Mesenchymal stem cell (in vitro differentiated cells and primary cell): ENCODE results near the gene IYD.

Experiments used
- DNase-seq: peaks from one replicate; pipeline ENCODE4 v3.0.0-alpha.2; 2013
- H2AFZ ChIP-seq: one replicate; pipeline ENCODE4 v1.6.1; 2013; ENCODE audit warnings: low read depth, mild to moderate bottlenecking, control low read depth, inconsistent platforms, low read length, moderate library complexity
- H2AK5ac ChIP-seq: 2 replicates; pipeline ENCODE4 v1.6.1; 2013; ENCODE audit warnings: low read length, moderate library complexity, mild to moderate bottlenecking, inconsistent platforms; ENCODE audit not compliant: severe bottlenecking
- H2BK120ac ChIP-seq: one replicate; pipeline ENCODE4 v1.6.1; 2013; ENCODE audit warnings: low read depth, mild to moderate bottlenecking, inconsistent platforms, low read length, moderate library complexity
- H2BK12ac ChIP-seq, 2 experiments: one replicate each; pipeline ENCODE4 v1.6.1; 2013; ENCODE audit warnings: inconsistent platforms in 2 of 2, low read length in 2 of 2, mild to moderate bottlenecking in 2 of 2, moderate library complexity in 2 of 2, control low read depth in 1 of 2
- H2BK15ac ChIP-seq: one replicate; pipeline ENCODE4 v1.6.1; 2013; ENCODE audit warnings: mild to moderate bottlenecking, low read depth, inconsistent platforms; ENCODE audit not compliant: poor library complexity, severe bottlenecking
- H2BK5ac ChIP-seq: 2 replicates; pipeline ENCODE4 v1.6.1; 2013; ENCODE audit warnings: low read depth, mild to moderate bottlenecking, low read length, control low read depth, inconsistent platforms; ENCODE audit not compliant: poor library complexity, severe bottlenecking
- H3K14ac ChIP-seq, 2 experiments: one replicate each; pipeline ENCODE4 v1.6.1; 2013; ENCODE audit warnings: inconsistent platforms in 2 of 2, low read length in 2 of 2, control low read depth in 1 of 2, mild to moderate bottlenecking in 1 of 2, moderate library complexity in 1 of 2
- H3K18ac ChIP-seq, 2 experiments: one replicate each; pipeline ENCODE4 v1.6.1; 2013; ENCODE audit warnings: inconsistent platforms in 2 of 2, low read length in 2 of 2, control low read depth in 1 of 2, low read depth in 1 of 2, mild to moderate bottlenecking in 1 of 2
- H3K23ac ChIP-seq, 2 experiments: one replicate each; pipeline ENCODE4 v1.6.1; 2013; ENCODE audit warnings: inconsistent platforms in 2 of 2, low read length in 2 of 2, mild to moderate bottlenecking in 2 of 2, moderate library complexity in 2 of 2, control low read depth in 1 of 2
- H3K27ac ChIP-seq: 2 replicates; pipeline ENCODE4 v1.5.1; 2013; ENCODE audit warnings: mild to moderate bottlenecking, moderate library complexity, low read length, control low read depth, inconsistent platforms; ENCODE audit not compliant: poor library complexity, severe bottlenecking
- H3K27me3 ChIP-seq, 2 experiments: 2 replicates each; pipeline versions ENCODE4 v1.6.1 to v1.7.0; 2013; ENCODE audit warnings: low read length in 2 of 2, mild to moderate bottlenecking in 2 of 2, moderate library complexity in 2 of 2, control low read depth in 1 of 2, inconsistent platforms in 1 of 2; ENCODE audit not compliant: control insufficient read depth in 1 of 2, insufficient read depth in 1 of 2
- H3K36me3 ChIP-seq, 2 experiments: 2 replicates each; pipeline versions ENCODE4 v1.6.1 to v1.7.0; 2013; ENCODE audit warnings: low read length in 2 of 2, control low read depth in 1 of 2, inconsistent platforms in 1 of 2, low read depth in 1 of 2, mild to moderate bottlenecking in 1 of 2; ENCODE audit not compliant: insufficient read depth in 2 of 2, control insufficient read depth in 1 of 2
- H3K4ac ChIP-seq, 2 experiments: one replicate each; pipeline ENCODE4 v1.6.1; 2013; ENCODE audit warnings: inconsistent platforms in 2 of 2, low read length in 2 of 2, mild to moderate bottlenecking in 2 of 2, moderate library complexity in 2 of 2, control low read depth in 1 of 2, low read depth in 1 of 2
- H3K4me1 ChIP-seq: 2 replicates; pipeline ENCODE4 v1.6.1; 2013; ENCODE audit warnings: low read depth, low read length, control low read depth; ENCODE audit not compliant: control insufficient read depth, insufficient read depth
- H3K4me2 ChIP-seq: 2 replicates; pipeline ENCODE4 v1.6.1; 2013; ENCODE audit warnings: low read length, mild to moderate bottlenecking, inconsistent platforms; ENCODE audit not compliant: poor library complexity, severe bottlenecking
- H3K4me3 ChIP-seq, 2 experiments: 2 replicates each; pipeline versions ENCODE4 v1.5.1 to v1.7.0; 2013; ENCODE audit warnings: low read length in 2 of 2, mild to moderate bottlenecking in 2 of 2, control low read depth in 1 of 2, low read depth in 1 of 2; ENCODE audit not compliant: insufficient read depth in 1 of 2
- H3K79me1 ChIP-seq: replicated peaks from 2 replicates; pipeline ENCODE4 v1.6.1; 2013; ENCODE audit warnings: mild to moderate bottlenecking, control low read depth, low read length, inconsistent platforms; ENCODE audit not compliant: poor library complexity, severe bottlenecking
- H3K9ac ChIP-seq: 2 replicates; pipeline ENCODE4 v1.7.0; 2013; ENCODE audit warnings: mild to moderate bottlenecking, low read length, moderate library complexity
- H3K9me3 ChIP-seq: 2 replicates; pipeline ENCODE4 v1.7.0; 2013; ENCODE audit warnings: mild to moderate bottlenecking, low read length; ENCODE audit not compliant: control insufficient read depth
- H4K8ac ChIP-seq: one replicate; pipeline ENCODE4 v1.6.1; 2013; ENCODE audit warnings: inconsistent platforms, mild to moderate bottlenecking, low read length, moderate library complexity
- H4K91ac ChIP-seq: one replicate; pipeline ENCODE4 v1.6.1; 2013; ENCODE audit warnings: mild to moderate bottlenecking, low read length, inconsistent platforms
- WGBS: methylation state at CpG from one replicate; pipeline ENCODE4 v1.1.7; 2013; ENCODE audit warnings: mixed read lengths; 5-methylcytosine and 5-hydroxymethylcytosine counted together

The IYD gene

GRCh38 chr6:150334790-150335783 lies 33.7 kb upstream of the IYD start:
- H3K18ac ChIP-seq, result no peak overlapping the region
- WGBS, result 64% methylated on average over 5 of the region's 7 CpGs
- H2BK120ac ChIP-seq, result no peak overlapping the region
- no peak overlapping the region for H3K4me2 ChIP-seq
- no peak overlapping the region for H2AK5ac ChIP-seq
- DNase-seq, result peak; percentile 67
- no peak overlapping the region for H2BK5ac ChIP-seq
- no peaks in the 10 kb centered on the region for H3K9me3 ChIP-seq
- H3K36me3 ChIP-seq, result no peaks in the 10 kb centered on the region
- H3K4me1 ChIP-seq, result no peaks in the 10 kb centered on the region
- H3K23ac ChIP-seq, result no peak overlapping the region
- no peak overlapping the region for H4K8ac ChIP-seq
- H3K27ac ChIP-seq, result no peak overlapping the region
- no peak overlapping the region for H2AFZ ChIP-seq
- no peak overlapping the region for H3K9ac ChIP-seq
- no peak overlapping the region for H3K4me3 ChIP-seq
- H3K4ac ChIP-seq, result no peak overlapping the region
- H3K14ac ChIP-seq, result no peak overlapping the region
- H2BK15ac ChIP-seq, result no peak overlapping the region
- no peak overlapping the region for H4K91ac ChIP-seq
- H3K79me1 ChIP-seq, result no peaks in the 10 kb centered on the region
- no peak overlapping the region for H2BK12ac ChIP-seq
- H3K27me3 ChIP-seq, result peaks cover 9 to 25% of the 10 kb centered on the region in 2 experiments

GRCh38 chr6:150336299-150336698 lies 32.5 kb upstream of the IYD start:
- Histone ChIP-seq H3K4me1 (no peaks in the 10 kb centered on the region), H2AFZ (peak overlapping the region; percentile 10), H3K27me3 (peaks cover 8 to 15% of the 10 kb centered on the region in 2 experiments), H3K18ac (no peak overlapping the region), H2BK12ac (no peak overlapping the region), H3K9me3 (no peaks in the 10 kb centered on the region), H3K23ac (no peak overlapping the region), H3K4me3 (no peak overlapping the region), H2AK5ac (no peak overlapping the region), H4K91ac (no peak overlapping the region), H2BK5ac (no peak overlapping the region), H3K79me1 (no peaks in the 10 kb centered on the region), H2BK120ac (no peak overlapping the region), H3K9ac (no peak overlapping the region), H2BK15ac (no peak overlapping the region), H3K4ac (no peak overlapping the region), H3K4me2 (no peak overlapping the region), H4K8ac (no peak overlapping the region), H3K27ac (no peak overlapping the region), H3K14ac (no peak overlapping the region), H3K36me3 (no peaks in the 10 kb centered on the region)
- 24% methylated on average over 3 of the region's 4 CpGs for WGBS
- DNase-seq, result no peak

GRCh38 chr6:150336708-150337107 lies 32.1 kb upstream of the IYD start:
- no peak overlapping the region for H3K9ac ChIP-seq
- H3K23ac ChIP-seq, result no peak overlapping the region
- H2BK5ac ChIP-seq, result no peak overlapping the region
- 100% methylated on average over 1 of the region's 2 CpGs for WGBS
- no peak overlapping the region for H3K4me2 ChIP-seq
- no peaks in the 10 kb centered on the region for H3K79me1 ChIP-seq
- no peak overlapping the region for H2BK12ac ChIP-seq
- no peak overlapping the region for H2AK5ac ChIP-seq
- H3K4me1 ChIP-seq, result no peaks in the 10 kb centered on the region
- no peak overlapping the region for H2BK15ac ChIP-seq
- no peak for DNase-seq
- H3K36me3 ChIP-seq, result no peaks in the 10 kb centered on the region
- peaks cover 5 to 15% of the 10 kb centered on the region in 2 experiments for H3K27me3 ChIP-seq
- H3K18ac ChIP-seq, result no peak overlapping the region
- H4K8ac ChIP-seq, result no peak overlapping the region
- H4K91ac ChIP-seq, result no peak overlapping the region
- H3K9me3 ChIP-seq, result no peaks in the 10 kb centered on the region
- H2AFZ ChIP-seq, result no peak overlapping the region
- H3K4me3 ChIP-seq, result no peak overlapping the region
- no peak overlapping the region for H3K4ac ChIP-seq
- no peak overlapping the region for H3K14ac ChIP-seq
- H2BK120ac ChIP-seq, result no peak overlapping the region
- no peak overlapping the region for H3K27ac ChIP-seq

GRCh38 chr6:150342126-150342525 lies 26.7 kb upstream of the IYD start:
- 100% methylated on average over 2 of the region's 2 CpGs for WGBS

More at GRCh38 chr6:150342126-150342525, 26.7 kb upstream of the IYD start:
- DNase-seq, result no peak
- Histone ChIP-seq H2BK5ac (no peak overlapping the region), H2BK15ac (no peak overlapping the region), H3K14ac (no peak overlapping the region), H3K9ac (no peak overlapping the region), H2AFZ (no peak overlapping the region), H3K27me3 (peaks cover 0 to 15% of the 10 kb centered on the region in 2 experiments), H3K4ac (no peak overlapping the region), H4K8ac (no peak overlapping the region), H3K27ac (no peak overlapping the region), H2BK12ac (no peak overlapping the region), H3K79me1 (no peaks in the 10 kb centered on the region), H4K91ac (no peak overlapping the region), H2AK5ac (no peak overlapping the region), H3K36me3 (no peaks in the 10 kb centered on the region), H2BK120ac (no peak overlapping the region), H3K4me2 (no peak overlapping the region), H3K23ac (no peak overlapping the region), H3K18ac (no peak overlapping the region), H3K4me1 (no peaks in the 10 kb centered on the region), H3K4me3 (no peak overlapping the region), H3K9me3 (no peaks in the 10 kb centered on the region)
